Thyroid gland (tissue), 4 donors: ENCODE data around the gene STUB1. TPM values are rescaled to one million over a fixed set of nuclear protein-coding genes. Genes with fewer than 3 reads are reported as not detected.

Source experiments
- DNase-seq, 2 donors: peaks; one replicate each; pipeline ENCODE4 v3.0.0-alpha.2; 2019
- H3K27ac ChIP-seq, 3 donors: fragments of 200-600 bp; sonication (generic); 1 replicate in 2 of 3; 2 replicates in 1 of 3; pipeline ENCODE4 v1.5.1; 2016 to 2019; ENCODE audit warnings: mild to moderate bottlenecking in 1 of 3, moderate library complexity in 1 of 3
- H3K27me3 ChIP-seq: fragments of 200-600 bp; sonication (generic); one replicate; pipeline ENCODE4 v1.5.1; 2019
- H3K36me3 ChIP-seq, 2 donors: fragments of 200-600 bp; sonication (generic); one replicate each; pipeline ENCODE4 v1.5.1; 2016 to 2019
- H3K4me1 ChIP-seq, 2 donors: fragments of 200-600 bp; sonication (generic); one replicate each; pipeline ENCODE4 v1.5.1; 2017 to 2019
- H3K4me3 ChIP-seq, 3 donors: fragments of 200-600 bp; sonication (generic); replicated peaks in 1 of 3; 1 replicate in 2 of 3; 2 replicates in 1 of 3; pipeline ENCODE4 v1.5.1; 2016; ENCODE audit warnings: mild to moderate bottlenecking in 1 of 3
- H3K9me3 ChIP-seq: fragments of 200-600 bp; sonication (generic); one replicate; pipeline ENCODE4 v1.5.1; 2017
- CTCF ChIP-seq, 6 experiments: fragments of 200-600 bp in 3 of 6; fragments of 450-650 bp in 3 of 6; sonication (generic) in 3 of 6; IDR thresholded peaks; one replicate each; pipeline ENCODE4 v1.5.1; 2016 to 2019; ENCODE audit warnings: antibody characterized with exemption in 6 of 6, mild to moderate bottlenecking in 2 of 6, inconsistent platforms in 1 of 6, moderate library complexity in 1 of 6
- POLR2A ChIP-seq, 2 donors: fragments of 450-650 bp; IDR thresholded peaks; one replicate each; pipeline ENCODE4 v1.6.1; 2017; ENCODE audit warnings: antibody characterized with exemption in 2 of 2, mild to moderate bottlenecking in 2 of 2, moderate library complexity in 1 of 2
- WGBS, 2 donors: methylation state at CpG; one replicate each; pipeline ENCODE4 v1.1.5; 2017; 5-methylcytosine and 5-hydroxymethylcytosine counted together
- intact Hi-C: fragments of 100-400 bp; cut with DNase I; formaldehyde crosslinking; loops from one replicate; pipeline ENCODE4 v1.15.1; 2023
- total RNA-seq, 4 donors: library from RNA; depleted of rRNA; stranded (reverse); fragments of >200 nt; gene quantifications; one replicate each; pipeline ENCODE4 v1.2.3, GENCODE V29; 2016

STUB1 gene
- total RNA-seq, 4 donors from 2014 or later, result 134 to 206 (median 162) TPM

- peaks cover 8 to 14% of the 10 kb centered on the region in 2 donors for H3K4me1 ChIP-seq
- no peaks in the 10 kb centered on the region for H3K9me3 ChIP-seq
- WGBS, 2 donors, result 5% methylated on average over 12 of the region's 50 CpGs; no CpG with 5 or more reads in 1 of the 2 donors
These were observed 11.6 kb upstream of the STUB1 start for GRCh38 chr16:668519-669171.

DNA sequence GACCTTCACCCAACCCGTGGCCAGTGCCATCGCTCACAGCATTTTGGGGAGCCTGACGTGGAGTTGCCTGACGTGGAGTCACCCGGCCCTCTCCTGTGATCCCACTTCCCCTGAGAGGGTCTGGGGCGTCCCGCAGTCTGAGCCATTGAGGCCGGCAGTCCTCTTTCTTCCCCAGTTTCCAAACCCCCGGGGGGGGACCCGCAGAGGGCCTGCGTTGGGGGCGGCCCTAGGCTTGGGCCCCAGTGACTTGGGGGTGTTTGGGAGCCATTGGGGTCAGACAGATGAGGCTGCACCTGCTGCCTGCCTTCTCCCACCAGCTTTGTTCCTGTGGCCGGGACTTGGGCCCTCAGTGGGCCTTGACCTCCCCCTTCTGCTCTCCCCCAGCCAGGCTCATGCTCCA lies 10.5 kb upstream of the STUB1 start:
- WGBS, 2 donors, result 97 to 100% methylated on average over 2 to 8 of the region's 13 CpGs
- Histone ChIP-seq H3K4me1 (peaks cover 8 to 14% of the 10 kb centered on the region in 2 donors), H3K9me3 (no peaks in the 10 kb centered on the region), H3K4me3 (no peak overlapping the region), H3K27me3 (no peaks in the 10 kb centered on the region), H3K36me3 (peaks cover 33 to 44% of the 10 kb centered on the region in 2 donors), H3K27ac (no peak overlapping the region)
- no peak for DNase-seq
- no peak for TF ChIP-seq CTCF (IDR thresholded peaks at IDR 0.05)
- TF ChIP-seq POLR2A (IDR thresholded peaks at IDR 0.05), result no peak
- intact Hi-C loops, result no loop called here

More at GRCh38 chr16:668519-669171, 11.6 kb upstream of the STUB1 start:
- no peak for TF ChIP-seq POLR2A (IDR thresholded peaks at IDR 0.05)
- TF ChIP-seq CTCF (IDR thresholded peaks at IDR 0.05), result no peak
- intact Hi-C loops, result no loop called here
- H3K27me3 ChIP-seq, result no peaks in the 10 kb centered on the region
- no peak for DNase-seq
- H3K4me3 ChIP-seq, result peak overlapping the region; percentile 72 to 94 (median 75)
- H3K27ac ChIP-seq, result peak overlapping the region; percentile 70 to 80 (median 72)
- H3K36me3 ChIP-seq, result peaks cover 33 to 43% of the 10 kb centered on the region in 2 donors

DNA sequence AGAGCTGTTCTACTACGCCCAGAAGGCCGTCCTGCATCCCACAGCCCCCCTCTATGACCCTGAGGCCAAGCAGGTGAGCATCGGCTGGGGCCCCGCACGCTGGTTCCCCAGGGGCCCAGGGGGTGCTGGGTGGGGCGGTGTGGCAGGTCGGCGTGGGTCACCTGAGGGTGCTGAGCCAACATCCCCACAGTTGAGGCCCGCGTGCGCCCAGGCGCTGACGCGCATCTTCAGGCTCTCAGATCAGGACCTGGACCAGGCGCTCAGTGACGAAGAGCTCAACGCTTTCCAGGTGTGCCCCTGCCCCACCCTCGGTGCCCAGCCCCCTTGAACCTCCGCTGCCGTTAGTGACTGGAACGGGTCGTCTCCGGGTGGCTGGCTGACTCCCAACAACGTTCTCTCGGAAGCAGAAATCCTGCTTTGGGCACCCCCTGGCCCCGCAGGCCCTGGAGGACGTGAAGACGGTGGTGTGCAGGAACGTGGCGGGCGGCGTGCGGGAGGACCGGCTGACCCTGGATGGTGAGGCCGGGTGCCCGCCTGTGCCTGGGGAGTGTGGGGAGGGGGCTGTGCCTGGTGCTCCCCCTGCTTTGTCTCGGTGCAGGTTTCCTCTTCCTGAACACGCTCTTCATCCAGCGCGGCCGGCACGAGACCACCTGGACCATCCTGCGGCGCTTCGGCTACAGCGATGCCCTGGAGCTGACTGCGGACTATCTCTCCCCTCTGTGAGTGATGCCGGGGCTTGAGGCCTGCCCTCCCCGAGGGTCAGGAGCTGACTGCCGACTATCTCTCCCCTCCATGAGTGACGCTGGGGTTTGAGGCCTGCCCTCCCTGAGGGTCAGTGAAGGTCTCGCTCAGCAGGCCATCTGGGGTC lies 9.5 kb upstream of the STUB1 start:
- Histone ChIP-seq H3K27me3 (no peaks in the 10 kb centered on the region), H3K9me3 (no peaks in the 10 kb centered on the region), H3K27ac (no peak overlapping the region), H3K36me3 (peaks cover 33 to 44% of the 10 kb centered on the region in 2 donors), H3K4me3 (no peak overlapping the region), H3K4me1 (peaks cover 12 to 24% of the 10 kb centered on the region in 2 donors)
- 72 to 94% methylated on average over 7 to 30 of the region's 52 CpGs for WGBS, 2 donors
- no peak for DNase-seq
- TF ChIP-seq POLR2A (IDR thresholded peaks at IDR 0.05) (no peak), CTCF (IDR thresholded peaks at IDR 0.05) (no peak)
- intact Hi-C loops, result no loop called here

DNA sequence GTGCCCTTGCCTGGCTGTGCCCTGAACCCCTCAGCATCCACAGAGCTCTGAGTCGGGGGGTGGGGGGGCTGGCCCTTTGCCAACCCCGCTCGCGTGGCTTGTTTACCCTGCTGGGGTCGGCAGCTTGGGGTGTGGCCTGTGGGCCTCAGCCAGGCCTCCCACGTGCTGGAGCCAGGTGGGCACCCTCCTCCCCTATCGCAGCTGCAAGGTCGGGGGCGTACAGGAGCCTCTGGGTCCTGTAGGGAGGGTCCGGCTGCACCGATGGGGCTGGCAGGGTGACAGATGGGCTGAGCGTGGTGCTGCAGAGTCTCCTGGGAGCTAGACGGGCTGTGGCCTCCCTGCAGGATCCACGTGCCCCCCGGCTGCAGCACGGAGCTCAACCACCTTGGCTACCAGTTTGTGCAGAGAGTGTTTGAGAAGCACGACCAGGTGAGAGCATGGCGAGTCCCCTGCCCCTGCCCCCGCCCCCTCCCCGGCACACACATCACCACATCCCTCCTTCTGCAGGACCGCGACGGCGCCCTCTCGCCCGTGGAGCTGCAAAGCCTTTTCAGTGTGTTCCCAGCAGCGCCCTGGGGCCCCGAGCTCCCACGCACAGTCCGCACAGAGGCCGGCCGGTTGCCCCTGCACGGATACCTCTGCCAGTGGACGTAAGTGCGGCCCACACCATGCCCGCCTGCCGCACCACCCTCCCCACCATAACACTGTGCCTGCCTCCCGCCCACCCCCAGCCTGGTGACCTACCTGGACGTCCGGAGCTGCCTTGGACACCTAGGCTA lies 8.7 kb upstream of the STUB1 start:
- no peaks in the 10 kb centered on the region for H3K9me3 ChIP-seq
- H3K4me1 ChIP-seq, result peaks cover 12 to 28% of the 10 kb centered on the region in 2 donors
- no peak overlapping the region for H3K4me3 ChIP-seq
- no peak for DNase-seq
- peaks cover 33 to 44% of the 10 kb centered on the region in 2 donors for H3K36me3 ChIP-seq
- TF ChIP-seq POLR2A (IDR thresholded peaks at IDR 0.05) (no peak), CTCF (IDR thresholded peaks at IDR 0.05) (no peak)
- WGBS, 2 donors, result 93 to 95% methylated on average over 18 to 32 of the region's 40 CpGs
- intact Hi-C loops, result no loop called here
- no peak overlapping the region for H3K27ac ChIP-seq
- no peaks in the 10 kb centered on the region for H3K27me3 ChIP-seq
